GM12873 (cell line): ENCODE data around the gene KIF15.

ENCODE experiments used
- TF ChIP-seq, protein P1 (sequence below): IDR thresholded peaks from 2 replicates; pipeline ENCODE4 v1.5.1; 2012; ENCODE audit warnings: low read depth, mild to moderate bottlenecking, moderate library complexity, low read length, control low read depth; ENCODE audit not compliant: insufficient read depth; ENCODE audit errors: missing control alignments

The KIF15 gene

GRCh38 chr3:44885618-44886017, 124.0 kb downstream of the KIF15 start:
- TF ChIP-seq, protein P1, sequence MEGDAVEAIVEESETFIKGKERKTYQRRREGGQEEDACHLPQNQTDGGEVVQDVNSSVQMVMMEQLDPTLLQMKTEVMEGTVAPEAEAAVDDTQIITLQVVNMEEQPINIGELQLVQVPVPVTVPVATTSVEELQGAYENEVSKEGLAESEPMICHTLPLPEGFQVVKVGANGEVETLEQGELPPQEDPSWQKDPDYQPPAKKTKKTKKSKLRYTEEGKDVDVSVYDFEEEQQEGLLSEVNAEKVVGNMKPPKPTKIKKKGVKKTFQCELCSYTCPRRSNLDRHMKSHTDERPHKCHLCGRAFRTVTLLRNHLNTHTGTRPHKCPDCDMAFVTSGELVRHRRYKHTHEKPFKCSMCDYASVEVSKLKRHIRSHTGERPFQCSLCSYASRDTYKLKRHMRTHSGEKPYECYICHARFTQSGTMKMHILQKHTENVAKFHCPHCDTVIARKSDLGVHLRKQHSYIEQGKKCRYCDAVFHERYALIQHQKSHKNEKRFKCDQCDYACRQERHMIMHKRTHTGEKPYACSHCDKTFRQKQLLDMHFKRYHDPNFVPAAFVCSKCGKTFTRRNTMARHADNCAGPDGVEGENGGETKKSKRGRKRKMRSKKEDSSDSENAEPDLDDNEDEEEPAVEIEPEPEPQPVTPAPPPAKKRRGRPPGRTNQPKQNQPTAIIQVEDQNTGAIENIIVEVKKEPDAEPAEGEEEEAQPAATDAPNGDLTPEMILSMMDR, result no peak

DNA sequence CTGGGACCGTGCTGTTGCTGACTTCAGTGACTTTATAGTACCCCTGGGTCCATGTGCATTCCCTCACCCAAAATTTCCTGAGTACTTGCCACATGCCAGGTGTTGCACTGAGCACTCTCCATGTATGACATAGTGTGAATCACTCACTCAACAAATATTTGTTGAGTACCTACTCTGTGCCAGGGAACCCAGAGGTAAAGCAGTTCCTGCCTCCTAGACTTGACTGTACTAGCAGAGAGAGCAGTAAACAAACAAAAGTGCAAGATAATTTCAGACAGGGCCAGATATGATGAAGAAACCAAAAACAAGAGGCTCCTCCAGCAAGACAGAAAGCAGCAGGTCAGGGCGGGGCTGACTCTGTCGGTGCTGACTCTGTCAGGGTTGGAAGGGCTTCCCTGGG, 125.0 kb downstream of the KIF15 start:
- TF ChIP-seq, protein P1, result no peak

- TF ChIP-seq, protein P1, result no peak
Observed at GRCh38 chr3:44887101-44887500, 125.5 kb downstream of the KIF15 start.

DNA sequence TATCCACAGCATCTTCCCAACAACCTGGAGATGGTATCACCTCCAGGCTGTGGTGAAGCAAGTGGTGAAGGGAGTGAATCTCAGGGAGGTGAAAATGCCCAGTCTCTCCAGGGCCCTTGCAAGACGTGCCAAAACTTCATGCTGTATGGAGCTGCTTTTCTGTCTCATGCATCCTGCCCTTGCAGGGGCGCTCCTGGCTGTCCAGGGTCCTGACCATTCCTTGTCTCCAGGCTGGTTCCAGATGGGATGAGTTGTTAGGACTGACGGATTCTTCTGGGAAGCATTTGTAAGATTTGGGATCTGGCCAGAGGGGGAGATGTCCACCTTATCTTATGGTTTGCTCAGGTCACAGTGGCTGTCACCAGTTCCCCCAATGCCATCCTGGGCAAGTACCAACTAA, 128.7 kb downstream of the KIF15 start:
- TF ChIP-seq, protein P1, result no peak

- TF ChIP-seq, protein P1, result no peak
Observed at GRCh38 chr3:44890852-44891251, 129.3 kb downstream of the KIF15 start.

GRCh38 chr3:44892689-44893088, 131.1 kb downstream of the KIF15 start:
- TF ChIP-seq, protein P1, result no peak

DNA sequence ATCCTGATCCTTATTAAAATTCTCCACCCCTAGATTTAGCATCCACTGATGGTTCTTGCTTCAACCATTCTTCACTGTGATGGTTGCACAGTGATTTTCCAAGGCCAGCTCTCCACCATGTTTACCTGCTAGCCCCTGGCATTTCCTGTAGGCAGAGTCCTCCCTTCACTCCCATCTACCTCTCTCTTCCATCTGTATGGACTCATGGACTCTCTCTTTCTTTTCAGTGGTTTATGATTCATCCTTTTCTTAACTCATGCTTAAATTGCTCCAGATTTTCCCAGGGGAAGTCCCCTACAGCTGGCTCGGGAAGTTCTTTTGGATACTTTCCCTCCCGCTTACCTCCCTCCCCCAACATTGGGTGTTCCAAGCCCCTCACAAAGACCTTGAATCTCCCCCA, 131.5 kb downstream of the KIF15 start:
- TF ChIP-seq, protein P1, result no peak
